Heart right ventricle (tissue), 16 donors: ENCODE results near the gene TTC16. TPM values are rescaled to one million over a fixed set of nuclear protein-coding genes. Genes with fewer than 3 reads are reported as not detected.

Source experiments
- ATAC-seq, 8 donors: fragments of 200-7000 bp; cut with Tn5 transposase; one replicate each; pipeline ENCODE4 v1.9.1; 2020; ENCODE audit warnings: mild to moderate bottlenecking in 8 of 8, moderate library complexity in 8 of 8, moderate number of reproducible peaks in 1 of 8
- DNase-seq, 2 donors: peaks; one replicate each; pipeline ENCODE4 v3.0.0-alpha.2; 2020
- H3K27ac ChIP-seq, 10 donors: fragments of 200-600 bp; sonication (generic) in 2 of 10; one replicate each; pipeline versions ENCODE4 v1.5.0 to v1.8.0; 2020 to 2022; ENCODE audit warnings: mild to moderate bottlenecking in 3 of 10
- H3K27me3 ChIP-seq, 7 donors: fragments of 200-600 bp; one replicate each; pipeline ENCODE4 v1.8.0; 2021 to 2022; ENCODE audit warnings: mild to moderate bottlenecking in 2 of 7
- H3K36me3 ChIP-seq, 9 donors: fragments of 200-600 bp; sonication (generic) in 1 of 9; one replicate each; pipeline versions ENCODE4 v1.5.0 to v1.8.0; 2020 to 2022; ENCODE audit warnings: mild to moderate bottlenecking in 2 of 9
- H3K4me1 ChIP-seq, 9 donors: fragments of 200-600 bp; sonication (generic) in 1 of 9; one replicate each; pipeline versions ENCODE4 v1.5.0 to v1.8.0; 2020 to 2022; ENCODE audit warnings: mild to moderate bottlenecking in 4 of 9
- H3K4me3 ChIP-seq, 10 donors: fragments of 200-600 bp; sonication (generic) in 2 of 10; one replicate each; pipeline versions ENCODE4 v1.5.0 to v1.8.0; 2020 to 2022; ENCODE audit warnings: mild to moderate bottlenecking in 7 of 10, moderate library complexity in 2 of 10
- H3K9me3 ChIP-seq, 11 donors: fragments of 200-600 bp in 10 of 11; sonication (generic) in 2 of 11; one replicate each; pipeline versions ENCODE4 v1.5.0 to v1.8.0; 2013 to 2022; ENCODE audit warnings: mild to moderate bottlenecking in 2 of 11, control low read depth in 1 of 11, moderate library complexity in 1 of 11
- CTCF ChIP-seq, 9 donors: fragments of 200-600 bp; sonication (generic) in 2 of 9; IDR thresholded peaks; one replicate each; pipeline versions ENCODE4 v1.5.0 to v1.8.0; 2021 to 2022; ENCODE audit warnings: antibody characterized with exemption in 9 of 9, mild to moderate bottlenecking in 5 of 9, moderate library complexity in 1 of 9
- WGBS, 2 donors: extraction: QIAGEN DNeasy Blood & Tissue Kit; methylation state at CpG; one replicate each; pipeline ENCODE4 v1.1.7; 2013; ENCODE audit warnings: inconsistent platforms in 1 of 2; 5-methylcytosine and 5-hydroxymethylcytosine counted together
- intact Hi-C, 10 donors: fragments of 100-400 bp; cut with DNase I; formaldehyde crosslinking; loops; one replicate each; pipeline versions ENCODE4 v1.11.1 to v1.14.2; 2022
- polyA plus RNA-seq, 2 donors: library from polyadenylated mRNA; stranded (reverse); fragments of 200-250 nt; gene quantifications; one replicate each; pipeline ENCODE4 v1.2.3, GENCODE V29; 2013
- total RNA-seq, 10 donors: library from RNA; stranded (reverse); fragmentation: NEBNext Ultra II Directional in 3 of 10; extraction: Animal tissue kit (Norgen Biotek cat#: 25700) in 3 of 10; gene quantifications; one replicate each; pipeline versions ENCODE4 v1.2.1 to v1.2.4, GENCODE V29; 2021 to 2023
- donor health status: Arrhythmogenic right ventricular cardiomyopathy.
- donor health status: ischemic (EF 13 %, LVEDD 7.1; RV severe dilation, severe dysfunction).
- donor health status: healthy with polysubstance abuse.
- donor health status: DM: no; HTN: yes; CAD: no.
- donor health status: DM: no; HTN: no; CAD: no.
- donor health status: ischemic (EF 25% LVEDD 6.9; RV normal size, moderate dysfunction).
- donor health status: ischemic (EF 25% LVEDD 5.7; RV mildly dilated, moderate dysfunction).
- donor health status: healthy.
- donor health status: DM: yes; HTN: yes; CAD: no.
- donor health status: Ischemic cardiomyopathy.
- donor health status: ischemic (EF 35%, LVEDD 5.7; RV mildly dilated, moderate dysfunction).
- donor health status: nonischemic (EF 11% LVEDD 7.7; RV severe dilation, severe dysfunction).
- donor health status: DM: yes; HTN: yes; CAD: no.
- donor health status: PGD.
- donor health status: ischemic (EF 29% LVEDD 5.4; RV normal size, mild dysfunction).
- donor health status: nonischemic (EF 23%, LVEDD 6.1; RV moderate dilation, normal function).

The TTC16 gene
- total and polyA plus RNA-seq, 12 donors, result 0.04 to 1.4 (median 0.32) TPM; not detected in 1

GRCh38 chr9:127758843-127759242 lies 43.0 kb downstream of the TTC16 start:
- DNase-seq (no peak), ATAC-seq (no peak)
- 67 to 76% methylated on average over 5 of the region's 5 CpGs for WGBS, 2 donors
- intact Hi-C loops, result no loop called here
- peaks cover 0 to 66% (median 0%) of the 10 kb centered on the region in 9 donors for H3K36me3 ChIP-seq
- TF ChIP-seq CTCF (IDR thresholded peaks at IDR 0.05), result no peak
- H3K4me3 ChIP-seq, result peak overlapping the region in 6 of 10 donors; percentile 4 to 54 (median 47)
- no peaks in the 10 kb centered on the region for H3K9me3 ChIP-seq
- H3K27ac ChIP-seq, result peak overlapping the region in 8 of 10 donors; percentile 0 to 97 (median 84)
- peaks cover 11 to 94% (median 40%) of the 10 kb centered on the region in 9 donors for H3K4me1 ChIP-seq
- peaks cover 0 to 36% (median 25%) of the 10 kb centered on the region in 7 donors for H3K27me3 ChIP-seq

GRCh38 chr9:127761061-127761460 lies 45.2 kb downstream of the TTC16 start:
- intact Hi-C loops, result loop anchor here in 1 of 10 donors (5.0 kb wide), 1 partner anchor 96 kb away; no protein-coding TSS in a partner anchor
- no peak for ATAC-seq
- H3K9me3 ChIP-seq, result no peaks in the 10 kb centered on the region
- no peak for DNase-seq
- H3K4me1 ChIP-seq, result peaks cover 10 to 97% (median 55%) of the 10 kb centered on the region in 9 donors
- peak overlapping the region in 9 of 10 donors; percentile 27 to 54 (median 40) for H3K4me3 ChIP-seq
- peak overlapping the region; percentile 74 to 97 (median 88) for H3K27ac ChIP-seq
- TF ChIP-seq CTCF (IDR thresholded peaks at IDR 0.05), result no peak
- peaks cover 0 to 50% (median 0%) of the 10 kb centered on the region in 9 donors for H3K36me3 ChIP-seq
- WGBS, 2 donors, result 71 to 75% methylated on average over 5 of the region's 5 CpGs
- peaks cover 0 to 15% (median 3%) of the 10 kb centered on the region in 7 donors for H3K27me3 ChIP-seq

GRCh38 chr9:127761491-127761956 lies 45.6 kb downstream of the TTC16 start:
- Histone ChIP-seq H3K27me3 (peaks cover 0 to 12% (median 0%) of the 10 kb centered on the region in 7 donors), H3K36me3 (peaks cover 0 to 55% (median 0%) of the 10 kb centered on the region in 9 donors), H3K4me1 (peaks cover 9 to 97% (median 59%) of the 10 kb centered on the region in 9 donors), H3K27ac (peak overlapping the region; percentile 74 to 97 (median 88)), H3K9me3 (no peaks in the 10 kb centered on the region), H3K4me3 (peak overlapping the region in 9 of 10 donors; percentile 27 to 54 (median 40))
- 37 to 42% methylated on average over 5 of the region's 5 CpGs for WGBS, 2 donors
- no peak for TF ChIP-seq CTCF (IDR thresholded peaks at IDR 0.05)
- no peak for DNase-seq
- peak in 4 of 8 donors; percentile 16 to 36 (median 32) for ATAC-seq
- intact Hi-C loops, result loop anchor here in 1 of 10 donors (5.0 kb wide), 1 partner anchor 96 kb away; no protein-coding TSS in a partner anchor

- DNase-seq (peak; percentile 70 to 91), ATAC-seq (peak; percentile 70 to 85 (median 78))
- WGBS, 2 donors, result 33 to 39% methylated on average over 16 of the region's 16 CpGs
- H3K9me3 ChIP-seq, result no peaks in the 10 kb centered on the region
- H3K27ac ChIP-seq, result peak overlapping the region; percentile 75 to 97 (median 88)
- peak overlapping the region in 9 of 10 donors; percentile 27 to 54 (median 40) for H3K4me3 ChIP-seq
- peaks cover 0 to 5% (median 0%) of the 10 kb centered on the region in 7 donors for H3K27me3 ChIP-seq
- intact Hi-C loops, result loop anchor here in 1 of 10 donors (5.0 kb wide), 1 partner anchor 95 kb away; no protein-coding TSS in a partner anchor
- H3K4me1 ChIP-seq, result peaks cover 13 to 97% (median 66%) of the 10 kb centered on the region in 9 donors
- H3K36me3 ChIP-seq, result peaks cover 0 to 58% (median 0%) of the 10 kb centered on the region in 9 donors
- TF ChIP-seq CTCF (IDR thresholded peaks at IDR 0.05), result no peak
Observed at GRCh38 chr9:127762111-127762676, 46.3 kb downstream of the TTC16 start.
